Suprapubic skin (tissue), 3 donors: ENCODE results near the gene IFI27L2.

Experiments used
- EP300 ChIP-seq: sonication (generic); formaldehyde crosslinking; IDR thresholded peaks from one replicate; pipeline ENCODE4 v1.6.1; 2017; ENCODE audit warnings: antibody characterized with exemption
- TF ChIP-seq, protein P1 (sequence below), 2 donors: fragments of 200-600 bp in 1 of 2; fragments of 450-650 bp in 1 of 2; sonication (generic) in 1 of 2; IDR thresholded peaks; one replicate each; pipeline ENCODE4 v1.5.1; 2016 to 2019; ENCODE audit warnings: antibody characterized with exemption in 2 of 2, mild to moderate bottlenecking in 1 of 2, moderate library complexity in 1 of 2

GRCh38 chr14:94139006-94139405 lies 9.6 kb upstream of the IFI27L2 start:
- TF ChIP-seq, protein P1, sequence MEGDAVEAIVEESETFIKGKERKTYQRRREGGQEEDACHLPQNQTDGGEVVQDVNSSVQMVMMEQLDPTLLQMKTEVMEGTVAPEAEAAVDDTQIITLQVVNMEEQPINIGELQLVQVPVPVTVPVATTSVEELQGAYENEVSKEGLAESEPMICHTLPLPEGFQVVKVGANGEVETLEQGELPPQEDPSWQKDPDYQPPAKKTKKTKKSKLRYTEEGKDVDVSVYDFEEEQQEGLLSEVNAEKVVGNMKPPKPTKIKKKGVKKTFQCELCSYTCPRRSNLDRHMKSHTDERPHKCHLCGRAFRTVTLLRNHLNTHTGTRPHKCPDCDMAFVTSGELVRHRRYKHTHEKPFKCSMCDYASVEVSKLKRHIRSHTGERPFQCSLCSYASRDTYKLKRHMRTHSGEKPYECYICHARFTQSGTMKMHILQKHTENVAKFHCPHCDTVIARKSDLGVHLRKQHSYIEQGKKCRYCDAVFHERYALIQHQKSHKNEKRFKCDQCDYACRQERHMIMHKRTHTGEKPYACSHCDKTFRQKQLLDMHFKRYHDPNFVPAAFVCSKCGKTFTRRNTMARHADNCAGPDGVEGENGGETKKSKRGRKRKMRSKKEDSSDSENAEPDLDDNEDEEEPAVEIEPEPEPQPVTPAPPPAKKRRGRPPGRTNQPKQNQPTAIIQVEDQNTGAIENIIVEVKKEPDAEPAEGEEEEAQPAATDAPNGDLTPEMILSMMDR (IDR thresholded peaks at IDR 0.05), result no peak
- no peak for TF ChIP-seq EP300
